Frontal cortex (tissue), 4 donors: ENCODE results near the gene STX18. TPM values are rescaled to one million over a fixed set of nuclear protein-coding genes. Genes with fewer than 3 reads are reported as not detected.
A peak's percentile ranks its signal among the peaks of the same experiment; 100 is the strongest.
"Not testable (repeated sequence)": the region's sequence is repeated elsewhere in the genome, so short reads cannot be mapped to it uniquely, and the experiment has no call there.

Experiments used
- DNase-seq, 2 donors: peaks; one replicate each; pipeline ENCODE4 v3.0.0; 2012; ENCODE audit warnings: low spot score in 2 of 2
- FAIRE-seq: peaks from 2 replicates; lab custom pipeline; 2012; peaks lifted over from hg19 to GRCh38; lab: Jason Lieb, UNC
- total RNA-seq: library from RNA; depleted of rRNA; stranded (reverse); fragments of >200 nt; gene quantifications from one replicate; pipeline ENCODE4 v1.2.3, GENCODE V29; 2014
- donor health status: control.
- donor health status: control.
- donor health status: control.

The STX18 gene
- total RNA-seq, 1 donor from 2014 or later, result 17.9 TPM

GRCh38 chr4:4518747-4519146, 23.1 kb downstream of the STX18 start:
- FAIRE-seq (no peak), DNase-seq (no peak)

DNA sequence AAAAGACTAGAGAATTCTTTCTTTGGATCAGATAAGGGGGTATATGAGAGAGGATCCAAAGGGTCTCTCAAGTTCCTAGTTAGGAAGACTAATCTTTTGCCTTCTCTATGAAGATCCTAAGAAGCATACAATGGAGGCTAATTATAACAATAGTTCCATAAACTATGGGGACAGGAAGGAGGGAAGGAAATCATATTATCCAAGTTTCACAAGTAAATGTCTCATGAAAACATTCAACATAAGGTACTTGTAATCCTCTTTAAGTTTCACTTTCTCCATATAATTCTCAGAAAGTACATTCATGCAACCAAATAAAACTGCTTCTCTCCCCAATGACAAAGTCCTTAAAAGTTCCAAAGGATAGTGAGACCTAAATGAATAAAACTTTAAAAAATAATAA, 27.1 kb downstream of the STX18 start:
- no peak for FAIRE-seq
- DNase-seq, result no peak

DNA sequence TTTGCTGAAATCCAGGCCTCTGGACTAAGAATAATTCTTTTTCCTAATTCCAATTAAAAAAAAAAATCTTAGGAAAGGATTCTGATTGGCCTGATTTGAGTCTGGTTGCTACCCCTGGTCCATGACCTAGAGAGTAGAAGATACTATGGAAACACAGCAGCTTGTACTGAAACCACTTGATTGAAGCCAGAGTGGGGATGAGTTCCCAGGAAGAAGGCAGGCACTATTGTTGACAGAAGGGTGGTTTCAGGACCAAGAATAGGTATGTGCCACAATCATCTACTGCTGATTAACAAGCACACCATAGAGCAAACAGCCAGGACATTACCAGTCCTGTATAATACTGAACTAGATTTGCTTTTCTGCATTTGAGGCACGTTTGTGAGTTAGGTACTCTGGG, 29.6 kb downstream of the STX18 start:
- FAIRE-seq, result no peak
- DNase-seq, result no peak

DNA sequence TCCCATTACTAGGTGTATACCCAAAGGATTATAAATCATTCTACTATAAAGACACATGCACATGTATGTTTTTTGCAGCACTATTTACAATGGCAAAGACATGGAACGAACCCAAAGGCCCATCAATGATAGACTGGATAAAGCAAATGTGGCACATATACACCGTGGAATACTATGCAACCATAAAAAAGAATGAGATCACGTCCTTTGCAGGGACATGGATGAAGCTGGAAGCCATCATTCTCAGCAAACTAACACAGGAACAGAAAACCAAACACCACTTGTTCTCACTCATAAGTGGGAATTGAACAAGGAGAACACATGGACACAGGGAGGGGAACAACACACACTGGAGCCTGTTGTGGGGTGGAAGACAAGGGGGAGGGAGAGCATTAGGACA, 31.2 kb downstream of the STX18 start:
- not testable (repeated sequence) for FAIRE-seq, DNase-seq

GRCh38 chr4:4509521-4509920, 32.3 kb downstream of the STX18 start:
- no peak for DNase-seq
- FAIRE-seq, result no peak

DNA sequence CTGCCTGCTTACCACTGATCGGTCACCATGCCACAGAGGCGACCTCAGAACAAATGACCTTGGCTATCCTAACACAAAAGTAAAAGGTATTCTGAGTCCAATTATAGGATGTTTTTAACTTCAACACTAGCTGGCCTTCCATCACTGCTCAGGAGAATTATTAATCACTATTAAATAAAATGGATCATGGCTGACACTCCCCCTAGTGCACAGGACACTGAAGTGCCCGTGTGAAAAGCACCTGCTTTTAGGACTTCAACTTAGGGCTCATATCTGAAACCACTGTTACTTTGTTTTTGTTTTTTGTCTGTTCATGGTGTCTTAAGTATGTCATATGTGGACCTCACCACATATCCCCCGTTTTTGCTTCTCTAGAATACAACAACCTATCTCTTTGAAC, 33.9 kb downstream of the STX18 start:
- FAIRE-seq, result no peak

DNA sequence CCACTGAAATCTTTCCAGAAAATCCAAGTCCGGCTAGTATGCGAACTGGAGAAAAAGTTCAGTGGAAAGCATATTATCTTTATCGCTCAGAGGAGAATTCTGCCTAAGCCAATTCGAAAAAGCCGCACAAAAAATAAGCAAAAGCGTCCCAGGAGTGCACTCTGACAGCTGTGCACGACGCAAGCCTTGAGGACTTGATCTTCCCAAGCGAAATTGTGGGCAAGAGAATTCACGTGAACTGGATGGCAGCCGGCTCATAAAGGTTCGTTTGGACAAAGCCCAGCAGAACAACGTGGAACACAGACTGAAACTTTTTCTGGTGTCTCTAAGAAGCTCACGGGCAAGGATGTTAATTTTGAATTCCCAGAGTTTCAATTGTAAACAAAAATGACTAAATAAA, 34.4 kb downstream of the STX18 start:
- DNase-seq, result no peak
- FAIRE-seq, result no peak

More for the DNA sequence above, 33.9 kb downstream of the STX18 start:
- no peak for DNase-seq

DNA sequence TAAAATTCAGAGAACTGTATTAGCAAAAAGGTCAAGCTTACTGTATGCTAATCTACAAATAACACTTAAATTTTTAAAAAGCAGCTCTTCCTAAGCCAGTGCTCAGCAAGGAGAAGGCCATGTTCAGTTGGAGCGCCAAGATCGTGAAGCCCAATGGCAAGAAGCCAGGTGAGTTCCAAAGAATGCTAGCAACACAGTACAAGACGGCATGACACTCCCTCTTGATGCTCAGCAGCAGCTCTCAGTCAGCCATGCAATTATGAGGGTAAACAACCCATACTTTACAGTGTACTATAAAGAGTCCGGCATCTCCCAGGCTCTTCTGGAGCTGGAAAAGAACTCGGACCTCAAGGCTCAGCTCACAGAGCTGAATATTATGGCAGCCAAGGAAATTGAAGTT, 34.9 kb downstream of the STX18 start:
- no peak for FAIRE-seq
- no peak for DNase-seq

DNA sequence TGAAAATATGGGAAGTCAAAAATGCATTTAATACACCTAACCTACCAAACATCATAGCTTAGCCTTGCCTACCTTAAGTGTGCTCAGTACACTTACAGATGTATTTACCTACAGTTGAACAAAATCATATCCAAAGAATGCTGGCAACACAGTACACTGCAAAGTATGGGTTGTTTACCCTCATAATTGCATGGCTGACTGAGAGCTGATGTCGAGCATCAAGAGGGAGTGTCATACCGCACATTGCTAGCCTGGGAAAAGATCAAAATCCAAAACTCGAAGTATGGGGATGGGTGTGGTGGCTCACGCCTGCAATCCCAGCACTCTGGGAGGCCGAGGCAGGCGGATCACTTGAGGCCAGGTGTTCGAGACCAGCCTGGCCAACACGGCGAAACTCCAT, 36.6 kb downstream of the STX18 start:
- not testable (repeated sequence) for FAIRE-seq

DNA sequence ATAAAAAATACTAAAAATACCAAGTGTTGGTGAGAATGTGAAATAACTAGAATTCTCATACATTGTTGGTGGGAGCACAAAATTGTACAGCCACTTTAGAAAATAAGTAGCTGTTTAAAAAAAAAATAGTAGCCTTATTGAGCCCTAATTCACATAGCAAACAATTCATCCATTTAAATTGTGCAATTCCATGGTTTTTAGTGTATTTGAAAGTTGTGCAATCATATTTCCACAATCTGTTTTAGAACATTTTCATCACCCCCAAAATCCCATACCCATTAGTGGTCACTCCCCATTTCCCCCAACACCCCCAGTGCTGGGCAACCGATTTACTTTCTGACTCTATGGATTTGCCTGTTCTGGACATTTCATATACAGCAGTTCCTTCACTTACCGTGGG, 37.1 kb downstream of the STX18 start:
- DNase-seq, result no peak
- no peak for FAIRE-seq

More for the DNA sequence above, 36.6 kb downstream of the STX18 start:
- not testable (repeated sequence) for DNase-seq

GRCh38 chr4:4502694-4503311, 39.0 kb downstream of the STX18 start:
- FAIRE-seq, result no peak
- no peak for DNase-seq

- no peak for DNase-seq
- FAIRE-seq, result no peak
These were observed 40.2 kb downstream of the STX18 start for GRCh38 chr4:4501679-4502078.

DNA sequence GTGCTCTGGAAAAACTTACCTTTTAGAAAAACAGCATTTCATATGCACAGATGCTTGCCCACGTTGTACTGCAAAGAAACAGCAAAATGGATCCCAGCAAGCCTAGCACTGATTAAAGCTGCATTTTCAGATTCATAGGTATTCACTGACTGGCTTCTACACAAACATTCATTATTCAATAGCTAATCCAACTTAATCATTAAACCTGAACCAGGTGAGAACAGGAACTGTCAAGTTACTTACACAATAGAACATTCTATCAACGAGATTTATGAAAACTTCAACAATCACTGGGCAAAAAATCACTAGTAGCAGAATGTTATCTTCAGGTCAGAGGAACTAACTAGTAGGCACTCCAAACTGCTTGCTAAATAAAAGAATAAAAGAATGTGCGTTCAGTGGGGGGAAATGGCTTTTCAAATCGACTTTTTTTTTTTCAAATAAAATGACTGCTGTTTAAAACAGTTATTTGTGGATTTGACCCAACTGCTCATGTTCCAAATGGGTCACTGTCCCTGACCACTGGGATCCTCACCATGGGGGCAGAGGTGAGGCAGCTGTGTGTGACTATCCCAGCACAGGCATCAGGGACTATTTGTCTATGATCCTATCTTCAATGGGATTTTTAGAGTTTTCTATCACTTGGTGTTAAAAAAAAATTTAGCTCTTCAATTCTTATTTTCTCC, 42.3 kb downstream of the STX18 start:
- DNase-seq, result no peak
- no peak for FAIRE-seq

DNA sequence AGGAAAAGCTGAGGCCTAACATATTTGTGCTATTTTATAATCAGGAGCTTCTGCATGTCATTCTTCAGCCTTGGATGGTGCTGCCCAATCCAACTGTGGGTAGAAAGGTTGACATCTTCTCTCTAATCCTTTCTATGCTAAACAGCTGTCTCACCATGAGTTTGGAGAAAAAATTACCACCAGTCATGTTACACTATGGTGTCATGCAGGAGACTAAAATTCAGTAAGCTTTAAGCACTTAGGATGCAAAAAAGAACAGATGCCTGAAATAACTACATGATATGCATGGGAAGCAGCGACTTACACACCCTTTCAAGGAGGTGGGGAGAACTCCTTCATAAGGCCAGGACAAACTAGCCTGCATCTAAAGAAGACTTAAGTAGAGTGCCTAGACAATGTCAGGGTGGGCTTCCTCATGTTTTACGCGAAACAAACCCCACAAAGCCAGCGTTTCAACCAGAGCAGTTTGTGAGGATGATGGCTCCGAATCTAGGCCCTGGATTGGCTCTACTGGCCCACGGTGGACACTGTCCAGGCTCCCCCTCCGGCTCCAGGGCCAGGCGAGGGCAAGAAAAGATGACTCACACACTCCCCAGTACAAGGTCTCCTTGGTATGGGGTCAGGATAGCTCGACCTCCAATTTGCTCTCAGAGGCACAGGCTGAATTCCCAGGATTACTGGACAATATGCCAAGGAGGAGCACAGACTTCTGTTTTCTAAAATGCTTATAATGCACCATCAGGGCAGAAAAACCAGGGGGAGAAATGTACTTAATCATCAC, 45.1 kb downstream of the STX18 start:
- no peak for DNase-seq
- FAIRE-seq, result no peak

DNA sequence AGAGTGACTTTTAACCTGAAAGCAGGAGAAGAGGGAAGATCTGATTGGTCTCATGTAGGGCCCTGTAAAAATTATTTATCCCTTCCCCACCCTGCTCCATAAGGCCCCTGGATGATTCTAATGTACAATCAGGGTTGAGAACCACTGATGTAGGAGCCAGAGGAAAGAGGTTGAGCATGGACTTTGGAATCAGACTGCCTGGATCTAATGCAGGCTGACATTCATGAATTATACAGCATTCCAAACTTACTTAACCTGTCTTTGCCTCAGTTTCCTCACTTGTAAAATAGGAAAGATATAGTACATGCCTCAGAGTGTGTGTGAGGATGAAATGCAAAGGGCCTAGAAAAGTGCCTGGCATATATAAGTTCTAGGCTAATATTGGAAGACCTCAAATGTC, 47.0 kb downstream of the STX18 start:
- DNase-seq, result no peak
- FAIRE-seq, result no peak

DNA sequence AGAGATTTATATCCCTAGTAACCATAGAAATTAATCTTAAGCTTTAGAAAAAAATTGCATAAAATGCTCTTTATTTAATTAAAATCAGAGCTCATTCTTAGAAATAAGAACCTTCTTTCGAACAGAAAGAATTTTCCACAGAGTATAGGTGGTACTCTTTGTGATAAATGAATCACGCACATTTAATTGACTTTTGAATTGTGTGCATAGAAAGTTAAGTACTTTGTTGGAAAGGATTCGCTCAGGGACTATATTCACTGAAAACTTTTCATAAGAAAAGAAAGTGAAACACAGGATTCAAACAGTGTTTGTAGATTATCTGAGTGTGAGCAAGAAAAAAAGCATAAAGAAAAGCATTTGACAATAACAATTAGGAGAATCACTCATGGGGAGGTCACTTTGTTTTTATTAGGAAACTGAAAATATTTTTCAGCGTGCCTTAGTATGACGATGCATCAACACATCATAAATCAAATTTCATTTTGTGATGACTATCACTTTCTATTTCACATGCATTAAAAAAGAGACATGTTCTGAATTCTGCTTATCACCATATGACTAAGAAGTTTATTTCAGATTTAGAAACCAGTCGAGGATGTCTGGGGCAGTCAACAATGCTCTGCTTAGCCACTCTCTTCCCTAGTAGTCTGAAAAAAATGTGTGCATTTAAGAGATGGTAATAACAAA, 49.5 kb downstream of the STX18 start:
- no peak for FAIRE-seq

DNA sequence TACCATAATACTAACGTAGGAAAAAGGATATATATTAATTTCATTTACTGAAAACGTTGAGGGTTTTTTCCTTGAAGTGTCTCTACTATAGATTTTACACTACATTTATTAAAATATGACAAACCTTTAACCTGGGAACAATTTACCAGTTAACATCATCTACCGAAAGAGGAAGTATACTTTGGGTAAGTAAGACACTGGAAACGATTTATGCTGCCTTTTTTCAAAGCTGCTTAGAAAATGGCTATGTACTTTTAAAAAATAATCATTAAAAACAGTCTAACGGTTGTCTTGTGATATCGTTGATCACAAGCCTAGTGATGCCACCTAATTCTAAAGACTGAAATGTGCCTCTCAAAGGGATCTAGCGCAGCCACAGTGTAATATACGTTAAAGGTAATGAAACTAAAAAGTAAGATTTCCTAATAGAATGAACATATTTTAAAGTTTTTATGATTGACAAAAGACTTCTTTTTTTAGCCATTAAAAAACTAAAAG, 50.4 kb downstream of the STX18 start:
- peak; percentile 51 for FAIRE-seq
- no peak for DNase-seq

More for the DNA sequence above, 49.5 kb downstream of the STX18 start:
- no peak for DNase-seq

DNA sequence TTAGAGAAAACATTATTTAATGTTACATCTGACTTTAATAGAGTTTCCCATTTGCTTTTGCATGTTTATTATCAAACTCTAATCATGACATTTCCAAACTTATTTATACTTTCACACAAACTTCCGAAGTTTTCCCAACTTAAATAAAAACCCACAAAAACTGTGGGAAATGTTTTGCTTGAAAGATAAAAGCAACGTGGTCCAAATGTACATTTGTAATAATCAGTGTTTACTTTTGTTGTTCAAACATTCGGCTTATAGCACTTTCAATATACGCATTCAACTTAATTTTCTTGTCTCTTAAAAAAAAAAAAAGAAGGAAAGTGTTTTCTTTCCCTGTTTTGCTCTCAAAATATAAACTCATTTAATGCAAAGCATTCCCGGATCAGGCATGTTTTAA, 51.0 kb downstream of the STX18 start:
- FAIRE-seq (peak; percentile 17), DNase-seq (no peak)

DNA sequence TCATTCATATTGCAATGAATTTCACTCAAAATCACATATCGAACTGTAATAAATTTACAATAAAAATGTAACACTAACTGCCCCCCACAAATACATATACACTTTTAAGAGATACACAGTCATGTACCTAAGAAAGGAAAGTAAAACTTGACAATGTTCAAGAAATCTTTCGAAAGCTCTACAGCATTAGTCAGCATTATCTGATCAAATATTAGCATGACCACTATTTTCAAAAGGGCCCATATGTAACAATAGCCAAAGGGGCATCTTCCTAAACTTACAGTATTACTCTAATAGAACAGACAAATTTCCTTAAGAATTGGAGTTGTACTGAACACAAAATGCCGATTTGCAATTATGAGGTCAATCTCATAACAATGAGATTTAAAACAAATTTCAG, 51.8 kb downstream of the STX18 start:
- FAIRE-seq (no peak), DNase-seq (no peak)
